ENCODE measurements around the gene GPR35.

The GPR35 gene

GRCh38 chr2:240597419-240598181 lies 27.7 kb upstream of the GPR35 start:
- no peaks in the 10 kb centered on the region for H3K27me3 ChIP-seq (ENCODE audit: control insufficient read depth in 1 of 2, insufficient read depth in 2 of 2, low read length in 2 of 2)
- H3K4me1 ChIP-seq (ENCODE audit: insufficient read depth, low read length) = peaks cover 34% of the 10 kb centered on the region
- H3K9ac ChIP-seq (ENCODE audit: low read length) = no peak overlapping the region
- H3K36me3 ChIP-seq (ENCODE audit: insufficient read depth, low read length) = peaks cover 16% of the 10 kb centered on the region
- H3K27ac ChIP-seq (ENCODE audit: low read depth, low read length) = peak overlapping the region; percentile 49
- no peaks in the 10 kb centered on the region for H3K9me3 ChIP-seq (ENCODE audit: low read length)
- H3K4me3 ChIP-seq (ENCODE audit: low read depth in 1 of 2, low read length in 2 of 2) = no peak overlapping the region

GRCh38 chr2:240598311-240598911 lies 26.9 kb upstream of the GPR35 start:
- H3K27ac ChIP-seq (ENCODE audit: low read depth, low read length) = no peak overlapping the region
- no peaks in the 10 kb centered on the region for H3K27me3 ChIP-seq (ENCODE audit: control insufficient read depth in 1 of 2, insufficient read depth in 2 of 2, low read length in 2 of 2)
- H3K36me3 ChIP-seq (ENCODE audit: insufficient read depth, low read length) = peaks cover 11% of the 10 kb centered on the region
- peaks cover 34% of the 10 kb centered on the region for H3K4me1 ChIP-seq (ENCODE audit: insufficient read depth, low read length)
- H3K4me3 ChIP-seq (ENCODE audit: low read depth in 1 of 2, low read length in 2 of 2) = no peak overlapping the region
- no peaks in the 10 kb centered on the region for H3K9me3 ChIP-seq (ENCODE audit: low read length)
- no peak overlapping the region for H3K9ac ChIP-seq (ENCODE audit: low read length)

- Histone ChIP-seq H3K4me3 (ENCODE audit: low read depth in 1 of 2, low read length in 2 of 2) (no peak overlapping the region), H3K9ac (ENCODE audit: low read length) (no peak overlapping the region), H3K27ac (ENCODE audit: low read depth, low read length) (no peak overlapping the region), H3K36me3 (ENCODE audit: insufficient read depth, low read length) (peaks cover 8% of the 10 kb centered on the region), H3K4me1 (ENCODE audit: insufficient read depth, low read length) (peaks cover 34% of the 10 kb centered on the region), H3K9me3 (ENCODE audit: low read length) (no peaks in the 10 kb centered on the region), H3K27me3 (ENCODE audit: control insufficient read depth in 1 of 2, insufficient read depth in 2 of 2, low read length in 2 of 2) (no peaks in the 10 kb centered on the region)
Measured at GRCh38 chr2:240599141-240599583, 26.1 kb upstream of the GPR35 start.

GRCh38 chr2:240600451-240600961 lies 24.8 kb upstream of the GPR35 start:
- H3K9me3 ChIP-seq (ENCODE audit: low read length) = no peaks in the 10 kb centered on the region
- H3K4me3 ChIP-seq (ENCODE audit: low read depth in 1 of 2, low read length in 2 of 2) = no peak overlapping the region
- peaks cover 8% of the 10 kb centered on the region for H3K36me3 ChIP-seq (ENCODE audit: insufficient read depth, low read length)

GRCh38 chr2:240601061-240601830 lies 24.0 kb upstream of the GPR35 start:
- Histone ChIP-seq H3K27ac (ENCODE audit: low read depth, low read length) (no peak overlapping the region), H3K36me3 (ENCODE audit: insufficient read depth, low read length) (peaks cover 4% of the 10 kb centered on the region), H3K9me3 (ENCODE audit: low read length) (no peaks in the 10 kb centered on the region), H3K9ac (ENCODE audit: low read length) (no peak overlapping the region), H3K4me1 (ENCODE audit: insufficient read depth, low read length) (peaks cover 23% of the 10 kb centered on the region), H3K27me3 (ENCODE audit: control insufficient read depth in 1 of 2, insufficient read depth in 2 of 2, low read length in 2 of 2) (no peaks in the 10 kb centered on the region), H3K4me3 (ENCODE audit: low read depth in 1 of 2, low read length in 2 of 2) (no peak overlapping the region)

More at GRCh38 chr2:240600451-240600961, 24.8 kb upstream of the GPR35 start:
- H3K4me1 ChIP-seq (ENCODE audit: insufficient read depth, low read length) = peaks cover 30% of the 10 kb centered on the region
- H3K27me3 ChIP-seq (ENCODE audit: control insufficient read depth in 1 of 2, insufficient read depth in 2 of 2, low read length in 2 of 2) = no peaks in the 10 kb centered on the region
- H3K27ac ChIP-seq (ENCODE audit: low read depth, low read length) = no peak overlapping the region
- no peak overlapping the region for H3K9ac ChIP-seq (ENCODE audit: low read length)

- no peaks in the 10 kb centered on the region for H3K9me3 ChIP-seq (ENCODE audit: low read length)
- no peaks in the 10 kb centered on the region for H3K27me3 ChIP-seq (ENCODE audit: control insufficient read depth in 1 of 2, insufficient read depth in 2 of 2, low read length in 2 of 2)
- no peak overlapping the region for H3K9ac ChIP-seq (ENCODE audit: low read length)
- no peak overlapping the region for H3K4me3 ChIP-seq (ENCODE audit: low read depth in 1 of 2, low read length in 2 of 2)
- peaks cover 4% of the 10 kb centered on the region for H3K36me3 ChIP-seq (ENCODE audit: insufficient read depth, low read length)
- no peak overlapping the region for H3K27ac ChIP-seq (ENCODE audit: low read depth, low read length)
- H3K4me1 ChIP-seq (ENCODE audit: insufficient read depth, low read length) = peaks cover 19% of the 10 kb centered on the region
Measured at GRCh38 chr2:240601831-240602160, 23.5 kb upstream of the GPR35 start.

GRCh38 chr2:240602266-240603050 lies 22.8 kb upstream of the GPR35 start:
- H3K27ac ChIP-seq (ENCODE audit: low read depth, low read length) = no peak overlapping the region
- no peak overlapping the region for H3K4me3 ChIP-seq (ENCODE audit: low read depth in 1 of 2, low read length in 2 of 2)
- H3K27me3 ChIP-seq (ENCODE audit: control insufficient read depth in 1 of 2, insufficient read depth in 2 of 2, low read length in 2 of 2) = no peaks in the 10 kb centered on the region
- peaks cover 13% of the 10 kb centered on the region for H3K4me1 ChIP-seq (ENCODE audit: insufficient read depth, low read length)
- no peaks in the 10 kb centered on the region for H3K9me3 ChIP-seq (ENCODE audit: low read length)
- no peak overlapping the region for H3K9ac ChIP-seq (ENCODE audit: low read length)
- H3K36me3 ChIP-seq (ENCODE audit: insufficient read depth, low read length) = peaks cover 4% of the 10 kb centered on the region

GRCh38 chr2:240603081-240603835 lies 22.0 kb upstream of the GPR35 start:
- Histone ChIP-seq H3K9me3 (ENCODE audit: low read length) (no peaks in the 10 kb centered on the region), H3K4me3 (ENCODE audit: low read depth in 1 of 2, low read length in 2 of 2) (no peak overlapping the region), H3K27ac (ENCODE audit: low read depth, low read length) (no peak overlapping the region), H3K9ac (ENCODE audit: low read length) (no peak overlapping the region), H3K27me3 (ENCODE audit: control insufficient read depth in 1 of 2, insufficient read depth in 2 of 2, low read length in 2 of 2) (no peaks in the 10 kb centered on the region), H3K4me1 (ENCODE audit: insufficient read depth, low read length) (peaks cover 5% of the 10 kb centered on the region), H3K36me3 (ENCODE audit: insufficient read depth, low read length) (peaks cover 2% of the 10 kb centered on the region)

GRCh38 chr2:240603846-240604245 lies 21.4 kb upstream of the GPR35 start:
- Histone ChIP-seq H3K9ac (ENCODE audit: low read length) (no peak overlapping the region), H3K4me3 (ENCODE audit: low read depth in 1 of 2, low read length in 2 of 2) (no peak overlapping the region), H3K27ac (ENCODE audit: low read depth, low read length) (no peak overlapping the region), H3K9me3 (ENCODE audit: low read length) (no peaks in the 10 kb centered on the region), H3K36me3 (ENCODE audit: insufficient read depth, low read length) (no peaks in the 10 kb centered on the region), H3K4me1 (ENCODE audit: insufficient read depth, low read length) (no peaks in the 10 kb centered on the region), H3K27me3 (ENCODE audit: control insufficient read depth in 1 of 2, insufficient read depth in 2 of 2, low read length in 2 of 2) (no peaks in the 10 kb centered on the region)

GRCh38 chr2:240604291-240604938 lies 20.9 kb upstream of the GPR35 start:
- no peak overlapping the region for H3K27ac ChIP-seq (ENCODE audit: low read depth, low read length)
- H3K4me3 ChIP-seq (ENCODE audit: low read depth in 1 of 2, low read length in 2 of 2) = no peak overlapping the region
- H3K27me3 ChIP-seq (ENCODE audit: control insufficient read depth in 1 of 2, insufficient read depth in 2 of 2, low read length in 2 of 2) = no peaks in the 10 kb centered on the region
- no peaks in the 10 kb centered on the region for H3K4me1 ChIP-seq (ENCODE audit: insufficient read depth, low read length)
- no peaks in the 10 kb centered on the region for H3K9me3 ChIP-seq (ENCODE audit: low read length)
- H3K9ac ChIP-seq (ENCODE audit: low read length) = no peak overlapping the region
- no peaks in the 10 kb centered on the region for H3K36me3 ChIP-seq (ENCODE audit: insufficient read depth, low read length)

Data from muscle layer of colon (tissue), 2 donors.